NCI-H446 (cell line): ENCODE results near the gene MON2.

Experiments
- DNase-seq, 2 experiments: peaks; one replicate each; lab custom pipeline; 2025; lab: John Stamatoyannopoulos, UW

The MON2 gene

DNA sequence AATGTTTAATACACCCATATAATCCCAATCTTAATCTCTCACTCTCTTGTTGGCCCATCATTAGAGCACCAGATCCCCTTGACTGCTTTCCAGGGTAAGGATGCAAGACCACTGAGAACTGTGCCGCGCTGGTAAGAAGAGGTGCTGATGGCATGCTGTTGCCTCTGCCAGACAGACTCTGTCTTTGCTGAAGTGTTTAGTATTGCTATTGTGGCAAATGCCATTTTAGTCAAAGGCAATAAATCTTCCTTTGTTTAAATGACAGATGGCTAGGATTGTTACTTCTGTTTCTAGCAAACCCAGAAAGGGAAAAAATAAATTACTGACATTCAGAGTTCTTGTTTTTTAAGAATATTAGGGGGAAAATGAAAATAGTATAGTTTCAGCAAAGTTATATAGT is 152.3 kb downstream of the MON2 start:
- DNase-seq, result no peak

DNA sequence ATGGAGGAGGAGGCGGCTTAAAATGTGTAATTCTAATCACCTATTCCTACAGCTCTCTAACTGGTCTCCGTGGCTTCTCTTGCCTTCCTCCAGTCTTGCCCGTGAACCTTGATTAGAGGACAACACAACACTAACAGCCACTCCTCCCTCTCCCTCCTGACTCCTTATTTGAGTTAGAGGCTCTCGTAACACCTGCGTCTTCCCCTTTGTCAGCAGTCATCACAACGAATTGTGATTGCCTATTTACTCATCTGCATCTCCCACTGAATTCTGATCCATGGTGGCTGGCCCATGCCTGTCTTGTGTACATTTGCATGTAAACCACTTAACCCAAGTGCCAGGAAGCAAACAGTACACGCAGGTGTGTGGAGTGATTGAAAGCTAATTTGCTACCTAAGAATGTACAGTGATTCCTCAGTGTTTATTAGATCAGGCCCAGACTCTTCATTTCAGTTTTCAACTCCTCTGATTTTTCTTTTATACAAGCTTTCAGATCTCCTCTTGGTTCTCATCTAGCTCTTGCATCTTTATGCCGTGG is 154.5 kb downstream of the MON2 start:
- DNase-seq, result no peak

DNA sequence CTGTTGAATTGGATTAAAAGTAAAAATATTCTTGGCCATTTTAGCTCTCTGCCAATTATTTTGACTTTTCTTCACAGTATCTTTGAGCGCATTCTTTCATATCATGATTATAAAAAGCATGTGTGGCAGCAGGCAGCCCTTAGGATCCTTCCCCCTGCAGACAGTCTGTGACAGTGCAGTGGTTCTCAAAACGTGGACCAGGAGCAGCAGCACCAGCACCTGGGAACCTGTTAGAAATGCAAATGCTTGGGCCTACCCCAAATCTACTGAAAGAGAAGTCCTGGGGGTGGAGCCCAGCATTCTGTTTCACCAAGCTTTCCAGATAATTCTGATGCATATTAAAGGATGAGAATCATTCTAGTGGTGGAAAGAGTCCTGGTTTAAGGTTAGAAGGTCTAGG is 155.6 kb downstream of the MON2 start:
- DNase-seq, result no peak

DNA sequence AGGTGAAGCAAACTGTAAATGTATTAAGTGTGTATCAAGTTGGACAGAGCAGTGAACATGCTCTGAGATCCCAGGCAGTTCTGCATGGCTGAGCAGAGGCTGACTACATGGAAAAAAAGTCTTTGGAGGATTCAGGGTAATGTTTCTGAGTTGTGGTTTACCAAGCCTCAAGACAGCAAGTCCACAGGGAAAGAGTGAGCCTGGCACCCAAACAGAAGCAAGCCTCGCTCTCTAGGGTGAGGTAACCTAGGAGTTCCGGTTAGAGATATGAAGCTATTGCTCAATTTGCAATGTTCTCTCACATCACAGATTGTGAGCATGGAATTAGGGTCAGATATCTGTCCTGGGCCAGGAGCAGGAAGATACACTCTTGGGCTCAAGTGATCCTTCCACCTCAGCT is 158.6 kb downstream of the MON2 start:
- no peak for DNase-seq

DNA sequence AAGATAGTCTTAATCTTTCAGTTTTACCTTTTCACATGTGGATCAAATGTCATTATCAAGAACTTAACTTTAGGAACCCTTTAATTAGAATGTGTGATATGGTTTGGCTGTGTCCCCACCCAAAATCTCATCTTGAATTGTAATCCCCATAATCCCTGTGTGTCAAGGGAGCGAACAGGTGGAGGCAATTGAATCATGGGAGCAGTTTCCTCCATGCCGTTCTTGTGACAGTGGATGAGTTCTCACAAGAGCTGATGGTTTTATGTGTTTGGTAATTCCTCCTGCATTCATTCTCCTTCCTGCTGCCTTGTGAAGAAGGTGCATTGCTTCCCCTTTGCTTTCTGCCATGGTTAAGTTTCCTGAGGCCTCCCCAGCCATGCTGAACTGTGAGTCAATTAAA is 160.6 kb downstream of the MON2 start:
- DNase-seq, result no peak

DNA sequence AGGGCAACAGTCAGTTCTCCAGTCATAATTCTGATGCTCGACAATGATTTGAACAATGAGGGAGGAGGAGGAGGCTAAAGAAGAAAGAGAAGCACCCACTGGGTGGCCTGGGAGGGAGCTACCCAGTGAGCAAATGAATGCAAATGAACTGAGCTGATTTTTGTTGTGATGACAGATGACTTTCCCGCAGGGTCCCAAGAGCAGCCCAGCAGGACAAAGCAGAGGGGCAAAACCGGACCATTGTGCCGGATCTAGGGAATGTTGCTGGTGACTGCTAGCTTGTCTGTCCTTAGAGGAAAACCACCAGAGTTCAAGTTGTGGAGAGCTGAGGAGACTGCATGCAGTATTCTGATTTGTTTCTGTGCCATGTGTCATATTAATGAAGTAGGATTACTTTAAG is 162.8 kb downstream of the MON2 start:
- DNase-seq, result no peak

DNA sequence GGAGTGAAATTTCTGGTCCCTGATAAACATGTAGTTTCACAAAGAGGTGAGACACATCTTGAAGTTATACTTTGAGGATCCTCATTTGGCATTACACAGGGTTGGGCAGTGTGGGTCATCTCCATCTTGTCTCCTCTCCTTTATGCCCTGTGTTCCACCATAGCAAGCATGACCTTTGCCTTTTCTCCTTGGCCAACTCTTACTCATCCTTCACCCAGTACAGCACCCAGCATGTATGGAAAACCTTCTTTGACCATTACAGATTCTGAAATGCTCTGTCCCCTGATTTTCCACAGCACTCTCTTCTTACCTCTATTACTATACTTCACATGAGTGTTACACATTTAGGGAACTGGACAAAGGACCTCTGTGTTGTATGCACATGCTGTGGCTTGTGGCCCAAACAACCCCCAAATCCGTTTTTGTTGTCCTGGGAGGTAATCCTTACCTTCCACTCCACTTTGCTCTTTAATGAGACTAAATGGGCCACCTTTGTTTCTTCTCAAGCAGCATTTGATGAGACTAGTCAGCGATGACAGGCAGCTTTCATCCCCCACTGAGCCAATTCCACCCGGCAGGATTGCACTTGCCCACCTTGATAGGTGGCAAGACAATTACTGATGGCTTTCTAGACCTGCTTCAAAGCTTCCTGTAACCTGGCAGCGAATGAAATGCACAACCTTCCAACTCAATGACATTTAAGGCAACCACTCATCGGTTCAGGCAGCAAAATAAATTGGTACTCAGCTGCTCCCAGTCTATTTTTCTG is 163.5 kb downstream of the MON2 start:
- DNase-seq, result no peak

DNA sequence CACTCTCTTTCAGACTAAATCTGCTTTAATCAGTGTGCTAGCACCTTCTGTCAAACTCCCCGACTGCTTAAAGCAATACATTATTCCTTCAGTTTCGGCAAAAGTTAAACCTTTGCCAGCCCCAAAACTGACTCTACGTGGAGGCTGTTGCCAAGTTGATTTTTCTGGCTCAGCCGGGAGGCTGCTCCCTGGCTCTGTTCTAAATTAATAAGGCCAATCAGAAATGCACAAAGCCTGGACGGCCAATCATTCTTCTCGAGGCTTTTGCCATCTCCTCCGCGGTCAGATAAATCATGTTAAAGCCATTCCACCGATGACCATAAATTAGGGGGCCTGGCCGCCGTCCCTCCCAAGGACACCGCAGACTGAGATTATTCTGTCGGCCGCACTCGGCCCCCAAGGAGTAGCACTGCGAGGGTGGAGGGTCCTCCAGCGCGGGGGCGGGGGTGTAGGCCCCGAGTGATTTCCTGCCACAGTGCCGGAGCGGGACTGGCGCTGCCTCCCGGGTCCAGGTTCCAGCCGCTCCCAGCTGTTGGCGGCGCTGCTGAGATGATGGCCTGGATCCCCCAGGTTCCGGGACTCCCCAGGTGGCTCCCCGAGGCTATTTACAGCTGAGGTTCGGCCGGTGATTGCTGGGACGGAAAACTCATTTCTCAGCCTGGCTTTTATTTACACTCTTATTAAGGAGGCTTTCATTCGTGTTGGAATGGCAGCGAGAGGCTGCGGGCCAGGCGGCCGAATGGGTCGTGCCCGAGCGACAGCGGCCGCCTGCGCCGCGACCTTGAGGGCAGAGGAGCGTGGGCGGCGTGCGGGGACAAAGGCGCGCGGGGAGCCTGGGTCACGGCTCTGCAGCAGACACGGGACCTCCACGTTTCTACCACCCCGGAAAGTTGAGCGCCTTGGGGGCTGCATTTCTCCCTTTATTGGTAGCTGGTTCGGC is 165.1 kb downstream of the MON2 start:
- DNase-seq, result peak; percentile 53 to 80

DNA sequence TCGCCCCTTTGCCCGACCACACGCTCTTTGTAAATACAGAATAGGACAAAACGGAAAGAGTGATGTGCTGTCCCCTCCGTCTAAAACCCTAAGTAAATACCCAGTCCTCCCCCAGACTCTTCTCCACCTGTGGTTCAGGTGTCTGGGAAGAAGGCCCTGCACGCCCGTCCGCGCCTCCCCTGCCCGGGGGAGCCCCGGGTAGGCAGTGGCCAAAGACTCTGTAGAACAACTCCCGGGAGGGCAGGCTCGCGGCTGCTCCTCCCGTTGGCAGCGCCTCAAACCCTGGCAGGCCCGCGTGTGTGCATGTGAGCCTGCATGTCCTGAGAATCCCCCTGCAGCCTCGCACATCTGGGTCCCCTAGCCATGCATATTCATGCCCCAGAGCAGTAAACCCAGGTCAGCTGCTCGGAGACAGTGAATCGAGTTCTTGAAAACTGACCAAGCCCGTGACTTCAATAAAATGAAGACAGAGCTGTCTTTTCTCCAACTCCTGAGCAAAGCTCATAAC is 165.8 kb downstream of the MON2 start:
- peak in 1 of 2 experiments; percentile 34 for DNase-seq

DNA sequence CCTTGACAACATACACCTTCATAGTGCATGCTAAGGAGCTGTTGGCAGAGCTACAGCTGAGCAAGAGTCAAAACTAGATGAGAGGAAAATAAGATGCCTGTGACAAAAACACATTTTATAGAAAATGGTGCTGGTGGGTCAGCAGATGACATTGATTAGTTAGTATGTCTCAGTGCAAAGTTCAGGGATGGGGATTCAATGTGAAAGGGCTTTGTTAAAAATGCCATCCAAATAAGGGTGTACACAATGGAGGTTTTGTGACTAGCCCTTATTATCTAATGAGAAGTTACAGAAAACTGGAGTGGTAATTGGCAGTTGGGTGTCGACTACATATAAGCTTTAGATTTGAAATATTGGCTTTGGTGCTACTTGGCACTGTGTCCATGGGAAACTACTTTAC is 169.0 kb downstream of the MON2 start:
- DNase-seq, result no peak

DNA sequence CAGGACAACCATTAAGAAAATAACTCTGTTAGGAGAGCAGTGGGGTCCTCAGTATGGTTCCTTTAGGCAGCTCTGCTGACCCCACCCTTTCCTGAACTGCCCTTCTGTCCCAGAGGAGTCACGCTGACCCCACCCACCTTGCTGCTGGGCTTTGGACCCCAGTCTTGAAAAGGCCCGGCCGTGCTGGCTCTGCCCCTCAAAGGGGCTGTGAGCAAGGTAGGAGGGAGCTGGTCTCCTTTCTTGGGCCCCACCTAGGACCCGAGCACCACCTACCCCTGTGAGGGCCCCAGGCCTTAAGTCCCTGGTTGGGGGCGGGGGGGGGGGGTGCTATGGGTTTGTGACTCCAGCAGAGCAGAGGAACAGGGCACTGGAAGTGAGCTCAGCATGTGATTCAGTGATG is 171.1 kb downstream of the MON2 start:
- no peak for DNase-seq

DNA sequence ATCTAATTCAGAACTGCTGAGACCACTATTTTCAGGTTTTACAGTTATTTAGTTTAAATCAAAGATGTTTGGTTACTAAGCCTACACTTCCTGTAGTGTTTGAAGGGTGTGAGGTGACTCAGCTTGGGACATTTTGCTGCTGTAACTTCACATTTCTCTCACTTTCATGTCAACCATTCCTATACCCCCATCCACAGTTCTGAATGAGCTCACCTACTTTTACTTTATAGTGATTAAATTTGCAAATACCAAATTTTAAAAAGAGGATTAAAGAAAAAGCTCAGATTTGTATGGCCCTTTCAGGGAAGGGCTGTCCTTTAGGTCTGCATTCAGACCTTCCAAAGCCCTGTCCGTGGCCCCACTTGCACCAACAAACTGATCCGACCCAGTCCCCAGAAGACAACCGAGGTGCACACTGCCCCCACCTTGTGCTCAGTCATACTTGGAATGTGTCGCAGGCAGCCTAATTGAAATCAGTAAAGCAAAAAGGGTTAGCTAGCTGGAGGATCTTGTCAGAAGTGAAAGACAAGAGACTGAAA is 174.4 kb downstream of the MON2 start:
- DNase-seq, result no peak

DNA sequence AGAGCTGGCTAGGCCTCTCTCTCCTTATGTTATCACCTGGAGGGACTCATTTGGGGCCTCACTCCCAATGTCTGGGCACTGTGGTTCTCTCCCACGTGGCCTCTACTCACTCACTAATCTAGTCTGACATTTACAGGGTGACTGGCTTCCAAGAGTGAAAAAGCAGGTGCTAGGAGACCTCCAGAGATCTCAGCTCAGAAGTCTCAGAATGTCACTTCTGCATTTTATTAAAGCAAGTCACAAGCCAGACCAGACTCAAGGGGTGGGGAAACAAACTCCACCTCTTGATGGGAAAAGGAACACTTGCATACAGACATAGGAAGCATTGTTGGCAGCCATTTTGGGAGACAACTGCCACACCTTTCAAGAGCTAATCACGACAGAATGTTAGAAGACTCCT is 175.9 kb downstream of the MON2 start:
- no peak for DNase-seq

DNA sequence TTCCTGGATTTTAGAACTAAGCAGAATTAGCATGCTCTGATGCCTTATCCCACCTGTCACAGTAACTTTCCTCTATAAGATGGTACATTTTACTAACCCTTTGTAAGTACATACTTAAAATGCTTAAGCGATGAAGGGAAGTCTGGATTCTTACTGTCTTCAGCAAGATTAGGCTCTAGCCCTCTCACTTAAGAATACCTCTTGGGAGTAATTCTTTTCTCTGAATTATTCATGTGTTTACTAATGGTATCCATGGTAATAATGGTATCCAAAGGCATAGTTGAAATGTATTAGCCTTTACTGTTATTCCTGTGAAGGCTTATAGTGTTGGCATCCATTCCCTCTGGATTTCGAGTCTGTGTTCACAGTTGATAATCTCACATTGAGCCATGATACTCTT is 176.9 kb downstream of the MON2 start:
- DNase-seq, result no peak

DNA sequence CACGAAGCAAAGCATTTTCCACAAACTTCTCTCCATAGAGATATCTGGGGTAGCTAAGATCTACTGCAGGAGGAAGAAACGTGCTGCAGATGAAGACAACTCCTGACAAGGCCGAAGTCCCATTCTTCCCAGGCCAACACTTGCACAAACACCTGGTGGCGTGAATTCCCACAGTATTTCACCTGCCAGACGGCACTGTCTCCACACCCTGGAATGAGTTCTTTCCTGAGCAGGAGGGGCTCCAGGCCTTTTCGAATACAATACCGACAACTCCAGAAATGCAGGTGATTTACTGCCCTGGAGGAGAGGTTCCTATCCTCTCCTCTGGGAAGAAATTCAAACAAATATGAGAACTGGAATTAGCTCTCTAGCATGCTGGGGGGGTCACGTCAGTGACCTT is 179.9 kb downstream of the MON2 start:
- DNase-seq, result no peak

DNA sequence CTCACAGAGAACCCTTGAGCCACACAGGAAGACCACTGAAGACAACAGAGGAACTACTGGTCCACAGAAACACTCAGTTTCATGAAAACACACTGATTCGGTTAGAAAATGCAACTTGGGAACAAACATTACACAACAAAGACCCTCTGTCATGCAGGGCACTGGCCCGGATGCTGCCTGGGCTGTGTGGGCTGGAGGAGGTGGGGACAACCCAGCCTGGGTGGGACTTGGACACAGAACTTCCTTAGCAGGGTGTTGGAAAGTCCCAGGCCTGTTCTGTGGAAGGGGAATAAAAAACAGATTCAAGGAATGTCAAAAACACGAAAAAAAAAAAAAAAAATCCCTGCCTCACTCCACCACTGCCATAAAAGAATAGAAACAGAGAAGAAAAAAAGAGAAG is 181.0 kb downstream of the MON2 start:
- DNase-seq, result no peak

DNA sequence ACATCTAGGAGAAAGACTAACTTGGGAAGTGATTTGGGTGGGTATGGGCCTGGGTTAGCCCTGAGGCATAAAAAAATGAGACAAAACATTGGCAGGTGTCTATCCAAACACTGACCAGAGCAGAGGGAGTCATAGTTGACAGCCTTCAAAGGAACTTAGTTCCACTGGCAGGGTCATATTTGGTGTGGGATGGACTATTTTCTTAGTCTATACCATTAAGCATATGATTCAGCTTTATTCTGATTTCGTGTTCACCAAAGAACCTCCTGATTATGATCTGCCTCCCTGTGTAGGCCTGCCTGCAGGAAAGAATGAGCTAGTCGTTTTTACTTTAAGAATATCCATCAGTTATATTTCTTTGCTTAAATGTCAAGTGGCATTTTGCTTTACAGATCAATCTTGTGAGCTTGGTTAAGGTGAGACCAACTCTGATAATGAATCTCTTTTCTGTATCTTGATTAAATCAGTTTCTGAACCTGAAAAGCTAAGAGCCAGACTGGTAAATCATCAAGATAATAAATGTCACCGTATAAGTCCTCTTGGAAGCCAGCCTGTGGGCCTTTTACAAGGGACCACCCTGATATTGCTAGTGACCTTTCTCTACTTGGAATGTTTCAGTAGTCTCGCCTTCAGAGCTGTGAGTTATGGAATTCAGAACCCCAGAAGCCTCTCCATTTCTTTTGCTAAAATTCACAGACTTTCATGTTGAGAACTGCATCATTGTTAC is 182.9 kb downstream of the MON2 start:
- DNase-seq, result no peak
